SK-N-SH treated with all-trans-retinoic acid at 6 μM for 48 hours (cell line): ENCODE results near the gene CDC42EP3.

Experiments used
- ATAC-seq: fragments of 200-7000 bp; cut with Tn5 transposase; 3 replicates; pipeline ENCODE4 v1.9.1; 2020; ENCODE audit warnings: mild to moderate bottlenecking, moderate library complexity
- ARNTL ChIP-seq: fragments of 450-650 bp; formaldehyde crosslinking; IDR thresholded peaks from 2 replicates; pipeline ENCODE4 v1.5.0; 2020; ENCODE audit warnings: low read depth, mild to moderate bottlenecking, moderate library complexity, borderline replicate concordance
- BACH2 ChIP-seq: fragments of 250-450 bp; sonication (Bioruptor Pico); IDR thresholded peaks from 2 replicates; pipeline ENCODE4 v1.9.0; 2021; ENCODE audit warnings: mild to moderate bottlenecking, borderline replicate concordance
- ESRRG ChIP-seq: fragments of 250-450 bp; sonication (Bioruptor Pico); IDR thresholded peaks from 2 replicates; pipeline ENCODE4 v1.6.1; 2021; ENCODE audit warnings: mild to moderate bottlenecking
- GLIS3 ChIP-seq: fragments of 250-450 bp; sonication (Bioruptor Pico); IDR thresholded peaks from 2 replicates; pipeline ENCODE4 v1.5.0; 2020; ENCODE audit warnings: mild to moderate bottlenecking, moderate library complexity
- ISL1 ChIP-seq: fragments of 250-450 bp; sonication (Bioruptor Pico); IDR thresholded peaks from 2 replicates; pipeline ENCODE4 v2.1.2; 2022; ENCODE audit warnings: mild to moderate bottlenecking, moderate library complexity
- OSR1 ChIP-seq: fragments of 250-450 bp; sonication (Bioruptor Pico); IDR thresholded peaks from 2 replicates; pipeline ENCODE4 v1.8.0; 2022; ENCODE audit warnings: moderate library complexity, mild to moderate bottlenecking, inconsistent platforms
- PPARA ChIP-seq: fragments of 250-450 bp; sonication (Bioruptor Pico); IDR thresholded peaks from 2 replicates; pipeline ENCODE4 v1.5.0; 2020; ENCODE audit warnings: mild to moderate bottlenecking, borderline replicate concordance
- RARB ChIP-seq: fragments of 250-450 bp; sonication (Bioruptor Pico); IDR thresholded peaks from 2 replicates; pipeline ENCODE4 v1.8.0; 2021; ENCODE audit warnings: mild to moderate bottlenecking, moderate library complexity
- SNAI2 ChIP-seq: fragments of 250-450 bp; sonication (Bioruptor Pico); IDR thresholded peaks from 2 replicates; pipeline ENCODE4 v1.5.0; 2020; ENCODE audit warnings: mild to moderate bottlenecking, moderate library complexity
- TOX ChIP-seq: fragments of 250-450 bp; sonication (Bioruptor Pico); IDR thresholded peaks from 2 replicates; pipeline ENCODE4 v1.8.0; 2021; ENCODE audit warnings: mild to moderate bottlenecking, moderate library complexity, borderline replicate concordance
- ZC3H10 ChIP-seq: fragments of 250-450 bp; sonication (Bioruptor Pico); IDR thresholded peaks from 2 replicates; pipeline ENCODE4 v1.5.1; 2021; ENCODE audit warnings: mild to moderate bottlenecking, moderate library complexity
- ZFP3 ChIP-seq: fragments of 250-450 bp; sonication (Bioruptor Pico); IDR thresholded peaks from 2 replicates; pipeline ENCODE4 v1.5.0; 2020; ENCODE audit warnings: mild to moderate bottlenecking, moderate library complexity
- ZFP30 ChIP-seq: fragments of 450-650 bp; formaldehyde crosslinking; IDR thresholded peaks from 2 replicates; pipeline ENCODE4 v1.5.0; 2022; ENCODE audit warnings: mild to moderate bottlenecking, moderate library complexity
- ZNF565 ChIP-seq: fragments of 450-650 bp; formaldehyde crosslinking; conservative IDR thresholded peaks from 2 replicates; pipeline ENCODE4 v1.5.0; 2020; ENCODE audit warnings: low read depth, mild to moderate bottlenecking, moderate library complexity
- ZNF8 ChIP-seq: fragments of 450-650 bp; formaldehyde crosslinking; IDR thresholded peaks from 2 replicates; pipeline ENCODE4 v1.5.0; 2020; ENCODE audit warnings: mild to moderate bottlenecking, moderate library complexity
- TF ChIP-seq, protein P1 (sequence below): fragments of 250-450 bp; sonication (Bioruptor Pico); IDR thresholded peaks from 2 replicates; pipeline ENCODE4 v1.5.1; 2020; ENCODE audit warnings: low read depth, mild to moderate bottlenecking, moderate library complexity
- TF ChIP-seq, protein P2 (sequence below): fragments of 250-450 bp; sonication (Bioruptor Pico); IDR thresholded peaks from 2 replicates; pipeline ENCODE4 v1.8.0; 2020; ENCODE audit warnings: mild to moderate bottlenecking, moderate library complexity, borderline replicate concordance
- TF ChIP-seq, protein P3 (sequence below): fragments of 250-450 bp; sonication (Bioruptor Pico); IDR thresholded peaks from 2 replicates; pipeline ENCODE4 v1.5.1; 2021; ENCODE audit warnings: mild to moderate bottlenecking, moderate library complexity

CDC42EP3 gene

DNA sequence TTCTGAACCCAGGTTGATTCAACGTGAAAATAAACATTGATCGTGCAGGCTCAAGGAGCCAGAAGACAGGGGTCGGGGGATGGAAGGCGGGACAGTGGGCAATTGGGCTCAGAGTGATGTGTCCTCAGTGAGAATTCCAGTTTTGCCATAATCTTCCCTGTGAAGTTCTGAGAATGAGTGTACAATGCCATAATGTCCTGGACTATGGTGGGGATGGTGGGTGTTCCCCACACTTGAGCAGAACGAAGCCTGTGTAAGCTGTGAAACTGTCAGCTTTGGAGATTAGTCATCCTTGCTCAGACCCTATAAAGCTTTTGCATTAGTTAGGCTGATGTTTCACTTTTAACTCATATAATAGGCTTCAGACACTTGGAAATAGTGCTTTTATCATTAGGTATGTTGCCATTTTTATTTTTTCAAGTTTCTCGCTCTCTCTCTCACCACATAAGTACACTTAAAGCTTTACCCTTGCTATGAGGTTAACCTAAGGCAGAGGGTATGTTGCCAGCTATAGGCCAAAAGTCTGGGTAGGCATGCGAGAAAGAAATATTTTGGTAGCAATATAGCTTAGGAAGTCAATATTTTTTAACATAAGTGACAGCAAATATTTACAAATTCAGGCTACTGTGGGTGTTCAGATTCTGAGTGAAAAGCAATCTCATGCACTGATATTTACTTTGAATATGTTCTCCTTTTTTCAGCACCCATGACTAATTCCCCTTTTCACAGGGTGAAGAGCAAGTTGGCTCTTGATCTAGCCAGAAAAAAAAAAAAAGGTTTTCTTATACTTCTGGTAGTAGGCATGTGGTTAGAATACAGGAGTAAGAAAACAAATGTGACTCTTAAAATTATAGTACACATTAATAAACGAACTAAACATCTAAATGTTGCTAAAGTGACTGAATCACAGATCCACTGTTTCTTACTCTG, 47.2 kb downstream of the CDC42EP3 start:
- TF ChIP-seq, protein P1, sequence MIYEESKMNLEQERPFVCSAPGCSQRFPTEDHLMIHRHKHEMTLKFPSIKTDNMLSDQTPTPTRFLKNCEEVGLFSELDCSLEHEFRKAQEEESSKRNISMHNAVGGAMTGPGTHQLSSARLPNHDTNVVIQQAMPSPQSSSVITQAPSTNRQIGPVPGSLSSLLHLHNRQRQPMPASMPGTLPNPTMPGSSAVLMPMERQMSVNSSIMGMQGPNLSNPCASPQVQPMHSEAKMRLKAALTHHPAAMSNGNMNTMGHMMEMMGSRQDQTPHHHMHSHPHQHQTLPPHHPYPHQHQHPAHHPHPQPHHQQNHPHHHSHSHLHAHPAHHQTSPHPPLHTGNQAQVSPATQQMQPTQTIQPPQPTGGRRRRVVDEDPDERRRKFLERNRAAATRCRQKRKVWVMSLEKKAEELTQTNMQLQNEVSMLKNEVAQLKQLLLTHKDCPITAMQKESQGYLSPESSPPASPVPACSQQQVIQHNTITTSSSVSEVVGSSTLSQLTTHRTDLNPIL (CRISPR knock-in tag), result no peak
- TF ChIP-seq ZNF565 (CRISPR knock-in tag) (no peak), ZFP30 (CRISPR knock-in tag) (no peak), PPARA (CRISPR knock-in tag) (no peak), GLIS3 (CRISPR knock-in tag) (no peak), ZC3H10 (CRISPR knock-in tag) (no peak), ZFP3 (no peak)
- TF ChIP-seq, protein P2, sequence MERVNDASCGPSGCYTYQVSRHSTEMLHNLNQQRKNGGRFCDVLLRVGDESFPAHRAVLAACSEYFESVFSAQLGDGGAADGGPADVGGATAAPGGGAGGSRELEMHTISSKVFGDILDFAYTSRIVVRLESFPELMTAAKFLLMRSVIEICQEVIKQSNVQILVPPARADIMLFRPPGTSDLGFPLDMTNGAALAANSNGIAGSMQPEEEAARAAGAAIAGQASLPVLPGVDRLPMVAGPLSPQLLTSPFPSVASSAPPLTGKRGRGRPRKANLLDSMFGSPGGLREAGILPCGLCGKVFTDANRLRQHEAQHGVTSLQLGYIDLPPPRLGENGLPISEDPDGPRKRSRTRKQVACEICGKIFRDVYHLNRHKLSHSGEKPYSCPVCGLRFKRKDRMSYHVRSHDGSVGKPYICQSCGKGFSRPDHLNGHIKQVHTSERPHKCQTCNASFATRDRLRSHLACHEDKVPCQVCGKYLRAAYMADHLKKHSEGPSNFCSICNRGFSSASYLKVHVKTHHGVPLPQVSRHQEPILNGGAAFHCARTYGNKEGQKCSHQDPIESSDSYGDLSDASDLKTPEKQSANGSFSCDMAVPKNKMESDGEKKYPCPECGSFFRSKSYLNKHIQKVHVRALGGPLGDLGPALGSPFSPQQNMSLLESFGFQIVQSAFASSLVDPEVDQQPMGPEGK (CRISPR knock-in tag), result no peak
- peak; percentile 25; the same call in 2 of the 3 replicates for ATAC-seq

DNA sequence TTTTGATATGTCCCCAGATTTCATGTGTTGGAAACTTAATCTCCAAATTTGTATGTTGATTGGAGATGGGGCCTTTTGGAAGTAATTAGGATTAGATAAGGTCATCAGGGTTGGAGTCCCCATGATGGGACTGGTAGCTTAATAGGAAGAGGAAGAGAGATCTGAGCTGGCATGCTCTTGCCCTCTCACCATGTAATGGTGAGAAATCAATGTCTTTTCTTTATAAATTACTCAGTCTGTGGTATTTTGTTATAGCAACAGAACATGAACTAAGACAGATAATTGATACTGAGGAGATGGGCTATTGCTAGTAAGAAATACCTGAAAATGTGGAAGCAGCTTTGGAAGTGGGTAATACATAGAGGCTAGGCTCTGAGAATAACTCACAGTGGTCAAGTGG, 48.0 kb downstream of the CDC42EP3 start:
- TF ChIP-seq GLIS3 (CRISPR knock-in tag) (no peak), ZFP30 (CRISPR knock-in tag) (no peak)
- no peak for ATAC-seq

DNA sequence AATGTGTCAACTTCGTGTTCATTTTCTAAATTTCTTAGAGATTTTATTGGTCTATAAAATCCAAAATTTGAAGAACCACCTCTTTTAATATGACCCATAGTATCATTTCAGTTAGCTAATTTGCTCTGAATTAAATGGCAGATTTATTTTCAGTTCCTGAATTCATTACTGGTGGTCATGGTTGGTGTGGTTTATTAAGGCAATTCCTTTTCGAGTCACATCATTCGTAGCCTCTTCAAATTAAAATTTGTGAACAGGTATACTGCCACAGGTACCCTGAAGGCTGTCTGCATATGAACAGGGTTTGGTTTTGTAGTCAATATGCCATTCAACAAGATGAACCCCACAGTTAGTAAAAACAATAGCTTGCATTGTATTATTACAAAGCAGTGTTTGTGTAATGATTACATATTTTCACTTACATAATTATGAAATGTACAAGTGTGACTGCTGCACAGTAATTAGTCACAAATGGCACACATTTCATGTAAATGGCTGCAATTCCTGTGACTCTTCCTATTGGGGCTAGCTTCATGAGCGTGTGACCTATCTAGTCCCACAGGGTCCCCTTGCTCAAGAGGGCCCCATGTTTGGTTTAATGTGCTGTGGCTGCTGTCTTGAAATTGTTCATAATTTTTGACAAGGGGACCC, 48.9 kb downstream of the CDC42EP3 start:
- ATAC-seq, result no peak
- TF ChIP-seq ZNF565 (CRISPR knock-in tag), result no peak
- no peak for TF ChIP-seq SNAI2 (CRISPR knock-in tag)
- TF ChIP-seq ISL1 (CRISPR knock-in tag), result no peak
- TF ChIP-seq ARNTL (CRISPR knock-in tag), result no peak
- no peak for TF ChIP-seq ESRRG (CRISPR knock-in tag)
- TF ChIP-seq BACH2 (CRISPR knock-in tag), result no peak
- TF ChIP-seq TOX (CRISPR knock-in tag), result no peak
- no peak for TF ChIP-seq ZNF8 (CRISPR knock-in tag)
- no peak for TF ChIP-seq RARB
- TF ChIP-seq, protein P3, sequence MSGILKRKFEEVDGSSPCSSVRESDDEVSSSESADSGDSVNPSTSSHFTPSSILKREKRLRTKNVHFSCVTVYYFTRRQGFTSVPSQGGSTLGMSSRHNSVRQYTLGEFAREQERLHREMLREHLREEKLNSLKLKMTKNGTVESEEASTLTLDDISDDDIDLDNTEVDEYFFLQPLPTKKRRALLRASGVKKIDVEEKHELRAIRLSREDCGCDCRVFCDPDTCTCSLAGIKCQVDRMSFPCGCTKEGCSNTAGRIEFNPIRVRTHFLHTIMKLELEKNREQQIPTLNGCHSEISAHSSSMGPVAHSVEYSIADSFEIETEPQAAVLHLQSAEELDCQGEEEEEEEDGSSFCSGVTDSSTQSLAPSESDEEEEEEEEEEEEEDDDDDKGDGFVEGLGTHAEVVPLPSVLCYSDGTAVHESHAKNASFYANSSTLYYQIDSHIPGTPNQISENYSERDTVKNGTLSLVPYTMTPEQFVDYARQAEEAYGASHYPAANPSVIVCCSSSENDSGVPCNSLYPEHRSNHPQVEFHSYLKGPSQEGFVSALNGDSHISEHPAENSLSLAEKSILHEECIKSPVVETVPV (CRISPR knock-in tag), result no peak
- TF ChIP-seq, all 23 proteins: peak for 0

DNA sequence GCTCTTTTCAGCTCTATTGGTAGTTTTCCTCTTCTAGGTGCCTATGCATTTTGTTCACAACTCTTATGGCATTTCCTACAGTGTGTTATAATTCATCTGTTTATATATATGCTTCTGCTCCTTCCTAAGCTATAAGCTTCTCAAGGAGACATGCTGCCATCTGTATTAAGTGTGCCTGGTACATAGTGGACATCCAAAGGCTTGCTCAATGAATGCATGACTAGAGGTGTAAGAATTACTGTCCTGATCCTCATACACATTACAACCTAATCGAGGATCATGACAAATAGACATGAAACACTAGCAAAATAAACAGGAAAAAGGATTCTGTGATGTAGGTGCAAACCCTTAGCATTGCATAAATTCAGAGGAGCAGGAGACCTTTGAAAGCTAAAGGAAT, 50.2 kb downstream of the CDC42EP3 start:
- no peak for ATAC-seq
- no peak for TF ChIP-seq ZNF565 (CRISPR knock-in tag)
- TF ChIP-seq ZC3H10 (CRISPR knock-in tag), result no peak
- no peak for TF ChIP-seq ESRRG (CRISPR knock-in tag)
- no peak for TF ChIP-seq OSR1 (CRISPR knock-in tag)
- no peak for TF ChIP-seq GLIS3 (CRISPR knock-in tag)
- TF ChIP-seq ISL1 (CRISPR knock-in tag), result no peak

DNA sequence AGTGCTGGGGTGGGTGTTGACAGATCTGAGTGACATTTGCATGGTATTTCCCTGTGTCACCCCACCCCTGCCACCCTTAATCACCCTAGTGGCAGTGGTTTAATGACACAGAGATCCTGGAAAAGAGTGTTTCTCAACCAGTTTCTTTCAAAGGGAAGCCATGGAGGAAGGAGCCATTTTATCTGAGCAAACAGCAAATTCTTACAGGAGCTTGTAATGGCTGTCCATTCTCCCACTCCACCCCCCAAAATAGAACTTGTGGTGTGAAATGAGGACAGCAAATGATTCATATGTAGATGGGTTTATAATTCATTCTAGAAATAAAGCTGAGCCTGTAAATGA, 51.5 kb downstream of the CDC42EP3 start:
- ATAC-seq, result no peak
- no peak for TF ChIP-seq ZNF565 (CRISPR knock-in tag)
- no peak for TF ChIP-seq BACH2 (CRISPR knock-in tag)
- no peak for TF ChIP-seq ZFP3
- TF ChIP-seq, protein P3 (CRISPR knock-in tag), result no peak
- TF ChIP-seq, protein P2 (CRISPR knock-in tag), result no peak
- TF ChIP-seq TOX (CRISPR knock-in tag), result no peak
- no peak for TF ChIP-seq RARB
- TF ChIP-seq, all 23 proteins: peak for 0
